ENCODE measurements around the gene PIGH. TPM values are rescaled to one million over a fixed set of nuclear protein-coding genes. Genes with fewer than 3 reads are reported as not detected.

PIGH gene
- total RNA-seq, 1 donor from 2014 or later, result 10.9 TPM

DNA sequence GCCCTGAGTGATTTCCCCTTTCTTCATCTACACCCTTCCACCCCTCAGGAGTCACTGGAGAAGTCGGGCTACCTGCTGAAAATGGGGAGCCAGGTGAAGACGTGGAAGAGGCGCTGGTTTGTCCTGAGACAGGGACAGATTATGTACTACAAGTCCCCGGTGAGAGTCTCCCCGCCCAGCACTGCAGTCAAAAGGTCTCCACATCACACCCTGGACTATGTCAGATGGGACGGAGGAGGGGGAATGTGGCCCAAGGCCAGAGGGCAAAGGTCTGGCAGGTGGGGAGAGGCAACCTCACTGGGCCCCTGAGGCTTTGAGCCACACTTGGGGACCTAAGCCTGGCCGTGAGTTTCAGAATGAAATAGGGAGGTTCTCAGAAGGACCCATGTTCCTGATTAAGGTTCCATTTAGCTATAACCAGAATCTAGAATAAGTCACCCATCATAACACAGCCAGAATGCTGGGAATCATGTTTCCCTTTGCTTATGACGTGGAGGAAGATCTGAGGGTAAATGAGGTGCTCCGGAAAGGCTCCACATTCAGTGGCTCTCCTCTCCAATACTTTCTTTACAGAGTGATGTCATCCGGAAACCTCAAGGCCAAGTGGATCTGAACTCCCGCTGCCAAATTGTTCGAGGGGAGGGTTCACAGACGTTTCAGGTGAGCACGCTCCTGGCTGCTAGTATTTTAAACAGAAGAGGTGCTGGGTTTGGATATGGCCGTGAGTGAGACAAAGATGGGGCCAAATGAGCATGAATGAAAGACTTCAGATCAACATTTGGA is 26.6 kb downstream of the PIGH start:
- DNase-seq, result no peak

DNA sequence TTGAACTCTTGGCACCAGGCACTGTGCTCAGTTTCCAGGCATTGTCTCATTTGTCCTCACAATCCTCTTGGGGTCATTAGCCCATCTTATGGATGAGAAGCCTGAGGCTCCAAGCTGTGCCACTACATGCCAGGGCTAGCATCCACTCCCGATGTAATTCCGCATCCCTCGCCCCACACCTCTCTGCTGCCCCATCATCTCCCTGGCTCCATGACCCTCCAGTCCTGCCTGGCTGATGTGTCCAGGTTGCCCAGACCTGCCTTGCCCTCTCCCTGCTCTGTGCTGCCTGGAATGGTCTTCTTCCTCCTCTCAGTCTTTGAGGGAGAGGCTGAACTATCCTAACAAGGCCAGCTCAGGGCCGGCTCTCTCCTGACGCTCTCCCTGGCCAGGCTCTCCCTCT is 27.5 kb downstream of the PIGH start:
- DNase-seq, result no peak

DNA sequence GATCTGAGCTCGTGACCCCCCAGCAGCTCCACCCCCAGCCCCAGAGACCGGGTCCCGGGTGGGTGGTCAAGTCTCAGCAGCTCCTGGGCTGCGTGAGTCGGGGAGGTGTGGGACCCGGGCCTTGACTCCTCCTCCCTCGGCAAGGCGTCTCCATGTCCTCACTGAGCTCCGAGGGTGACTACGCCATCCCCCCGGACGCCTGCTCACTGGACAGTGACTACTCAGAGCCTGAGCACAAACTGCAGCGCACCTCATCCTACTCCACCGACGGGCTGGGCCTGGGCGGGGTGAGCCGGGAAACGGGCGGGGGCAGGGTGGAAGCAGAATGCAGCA is 28.1 kb downstream of the PIGH start:
- no peak for DNase-seq

GRCh38 chr14:67571275-67571990 is 28.6 kb downstream of the PIGH start:
- peak; percentile 80 for DNase-seq

GRCh38 chr14:67570453-67570852 is 29.6 kb downstream of the PIGH start:
- no peak for DNase-seq

- no peak for DNase-seq
Measured at GRCh38 chr14:67569651-67570290, 30.3 kb downstream of the PIGH start.

- DNase-seq, result no peak
Measured at GRCh38 chr14:67569011-67569650, 30.9 kb downstream of the PIGH start.

DNA sequence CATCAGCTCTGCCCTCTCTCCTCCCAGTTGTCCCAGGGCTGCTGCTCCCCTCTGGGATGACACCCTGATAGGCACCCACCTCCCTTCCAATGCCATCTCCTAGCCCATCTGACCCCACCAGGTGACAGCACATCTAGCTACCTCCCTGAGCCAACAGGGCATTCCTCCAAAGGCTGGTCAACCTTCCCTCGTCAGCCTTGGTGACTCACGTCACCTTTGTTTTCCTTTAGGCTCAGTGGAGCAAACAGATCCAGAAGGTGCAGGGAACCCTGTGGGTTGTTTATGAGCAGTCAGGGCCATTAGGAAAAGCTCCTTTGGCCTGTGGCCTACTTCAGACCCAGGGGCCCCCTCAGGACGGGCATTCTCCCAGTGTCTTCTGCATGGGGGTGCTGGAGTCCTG is 32.4 kb downstream of the PIGH start:
- no peak for DNase-seq

GRCh38 chr14:67566908-67567307 is 33.2 kb downstream of the PIGH start:
- DNase-seq, result no peak

- no peak for DNase-seq
Measured at GRCh38 chr14:67564236-67564635, 35.8 kb downstream of the PIGH start.

DNA sequence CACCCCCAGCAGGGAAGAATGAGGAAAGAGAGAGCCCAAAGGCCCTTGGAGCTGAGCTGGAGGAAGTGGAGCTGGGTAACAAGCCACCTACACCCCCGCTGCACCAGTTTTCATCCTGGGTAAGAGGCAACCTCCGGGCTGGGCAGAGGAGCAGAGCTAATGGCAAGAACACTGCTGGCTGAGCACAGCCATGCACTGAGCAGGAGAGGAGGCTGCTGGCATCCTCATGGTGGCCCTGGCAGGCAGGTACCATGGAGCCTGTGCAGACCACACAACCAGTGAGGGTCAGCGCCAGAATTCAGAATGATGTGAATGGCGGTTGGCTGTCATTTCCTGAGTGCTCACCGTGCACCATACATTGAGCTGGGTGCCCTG is 37.3 kb downstream of the PIGH start:
- DNase-seq, result no peak

DNA sequence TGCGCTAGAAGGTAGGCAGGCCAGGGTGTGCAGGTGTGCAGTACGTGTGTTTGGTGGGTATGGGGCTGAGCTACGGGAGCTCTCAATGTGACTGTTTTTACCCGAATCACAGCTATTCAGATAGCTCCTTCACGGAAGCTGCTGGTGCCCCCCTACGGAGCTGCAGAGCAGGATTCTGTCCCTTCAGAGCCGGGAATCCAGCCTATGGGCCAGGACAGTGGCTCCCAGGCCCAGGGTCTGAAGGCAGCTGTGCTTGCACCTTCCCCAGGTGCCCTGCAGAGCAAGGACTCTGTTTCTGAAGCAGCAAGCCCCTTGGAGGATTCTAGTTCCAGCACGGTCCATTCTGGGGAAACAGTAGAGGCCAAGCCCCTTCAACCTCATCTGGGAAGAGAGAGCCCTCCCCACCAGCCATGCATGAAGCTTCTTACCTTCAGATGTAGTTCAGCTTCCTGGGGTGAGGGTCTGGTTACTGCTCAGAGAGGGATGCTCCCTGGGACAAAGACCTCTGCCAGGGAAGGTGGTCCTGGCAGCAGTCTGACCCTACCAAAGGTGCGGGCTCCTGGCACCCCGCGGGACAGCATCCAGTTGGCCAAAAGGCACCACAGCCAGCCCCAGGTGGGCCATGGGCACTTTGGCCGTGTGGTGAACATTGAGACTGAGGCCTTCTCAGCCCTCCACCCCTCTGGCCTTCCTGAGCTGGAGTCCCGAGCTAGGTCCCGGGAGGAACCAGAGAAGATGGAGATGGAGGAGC is 37.9 kb downstream of the PIGH start:
- no peak for DNase-seq

- DNase-seq, result no peak
Measured at GRCh38 chr14:67559639-67560038, 40.4 kb downstream of the PIGH start.

DNA sequence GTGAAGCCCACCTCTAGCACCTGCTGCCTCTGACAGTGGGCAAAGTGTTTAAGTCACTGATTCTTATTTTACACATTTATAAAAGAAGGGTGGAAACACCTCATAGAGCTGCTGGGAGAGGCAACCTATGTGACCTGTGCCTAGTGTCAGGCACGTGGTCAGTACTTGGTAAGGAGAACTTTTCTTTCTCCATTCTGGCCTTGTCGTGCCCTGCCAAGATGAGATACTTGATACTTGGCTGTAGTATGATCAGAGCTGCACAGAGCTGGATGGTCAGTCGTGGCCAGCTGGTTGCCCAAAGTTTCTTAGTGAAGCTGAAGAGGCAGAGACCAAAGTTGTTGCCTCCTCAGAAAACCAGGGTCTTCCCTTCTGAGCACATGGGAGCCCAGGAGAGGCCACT is 42.4 kb downstream of the PIGH start:
- no peak for DNase-seq

- peak; percentile 63 for DNase-seq
Measured at GRCh38 chr14:67557118-67557517, 43.0 kb downstream of the PIGH start.

DNA sequence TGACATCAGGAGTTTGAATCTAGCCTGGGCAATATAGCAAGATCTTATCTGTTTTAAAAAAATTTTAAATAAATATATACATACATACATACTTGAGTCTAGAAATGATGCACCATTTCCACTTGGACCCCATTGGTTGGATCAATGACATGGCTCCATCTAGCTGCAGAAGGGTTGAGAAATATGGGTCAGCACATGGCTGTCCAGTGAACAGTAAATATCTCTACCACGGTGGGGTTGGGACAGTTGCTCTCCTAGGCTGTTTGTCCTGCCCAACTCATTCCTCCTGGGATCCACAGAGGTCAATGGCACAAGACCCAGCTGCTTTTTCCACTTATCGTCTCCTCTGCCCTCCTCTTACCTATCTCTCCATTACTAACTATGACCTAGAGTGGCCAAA is 43.4 kb downstream of the PIGH start:
- peak; percentile 9 for DNase-seq

GRCh38 chr14:67555518-67556090 is 44.5 kb downstream of the PIGH start:
- DNase-seq, result no peak

DNA sequence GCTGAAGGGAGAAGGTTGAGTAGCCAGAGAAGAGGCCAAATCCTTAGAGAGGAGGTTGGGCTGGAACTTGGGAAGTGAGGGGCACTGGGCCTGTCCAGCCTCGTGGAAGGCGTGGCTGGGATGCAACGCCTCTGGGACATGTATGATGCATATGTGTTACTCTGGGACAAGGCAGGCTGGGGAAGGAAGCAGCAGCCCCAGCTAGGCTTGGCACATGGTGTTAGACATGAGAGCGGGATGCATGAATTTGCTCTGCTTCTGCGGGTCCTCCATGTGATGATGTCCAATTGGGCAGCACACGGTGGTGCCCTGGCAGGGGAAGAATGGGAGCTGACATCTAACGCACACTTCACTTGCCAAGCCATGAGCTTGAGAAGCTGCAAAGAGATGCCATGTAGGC is 45.7 kb downstream of the PIGH start:
- no peak for DNase-seq

DNA sequence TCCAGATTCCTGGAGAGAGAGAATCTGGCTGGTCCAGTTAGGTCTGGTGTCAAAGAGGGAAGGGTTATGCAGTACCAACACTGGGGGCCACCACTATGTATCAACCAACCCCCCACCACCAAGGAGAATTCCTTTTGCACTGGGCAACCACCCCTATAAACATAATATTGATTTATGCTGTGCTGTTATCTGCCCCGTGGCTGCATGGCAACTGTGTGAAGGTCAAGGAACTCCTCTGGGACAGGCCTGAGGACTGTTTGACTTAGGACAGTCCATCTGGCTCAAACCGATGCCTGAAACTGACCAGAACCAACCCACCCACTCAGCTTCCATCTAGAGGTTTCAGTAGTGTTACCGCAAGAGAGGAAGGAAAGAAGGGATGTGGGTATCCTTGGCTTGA is 46.5 kb downstream of the PIGH start:
- DNase-seq, result no peak

- no peak for DNase-seq
Measured at GRCh38 chr14:67551940-67552339, 48.1 kb downstream of the PIGH start.

DNA sequence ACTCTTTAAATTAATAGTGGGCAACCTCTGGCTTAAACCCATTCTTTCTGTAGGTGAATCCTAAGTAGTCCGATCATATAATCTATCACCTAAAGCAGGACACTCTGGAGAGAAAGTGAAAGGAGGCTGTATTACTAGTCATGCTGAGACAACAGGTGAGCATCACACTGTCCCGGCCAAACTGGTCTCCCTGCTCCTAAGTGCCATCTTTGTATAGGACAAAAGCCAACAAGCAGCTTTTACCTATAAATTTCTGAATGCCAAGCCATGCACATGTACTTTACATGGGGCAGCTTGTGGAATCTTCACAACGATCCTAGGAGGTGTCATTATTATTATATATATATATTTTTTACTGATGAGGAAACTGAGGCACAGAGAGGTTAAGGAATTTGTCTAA is 48.9 kb downstream of the PIGH start:
- DNase-seq, result no peak

DNA sequence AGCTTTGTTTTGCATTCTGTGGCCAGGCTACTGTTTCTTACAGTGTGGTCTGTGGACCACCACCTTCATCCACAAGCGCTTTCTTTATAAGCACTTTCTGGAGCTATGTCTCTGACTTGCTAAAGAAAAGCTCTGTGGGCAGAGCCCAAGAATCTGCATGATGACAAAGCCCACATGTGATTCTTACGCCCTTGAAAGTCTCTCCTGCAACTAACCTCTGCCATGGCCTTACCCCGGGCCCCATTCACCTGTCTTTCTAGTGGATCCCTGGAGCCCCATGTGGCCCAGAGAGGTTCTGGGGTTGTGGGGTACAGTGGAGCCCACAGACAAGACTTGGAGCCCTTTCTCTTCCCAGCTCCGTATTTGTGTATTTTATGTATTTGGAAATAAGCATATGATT is 50.3 kb downstream of the PIGH start:
- no peak for DNase-seq

Measured in dermis blood vessel endothelial cell (primary cell).